HG02840 (cell line): Measurements from ENCODE around the gene TMEM163.
"Not testable (repeated sequence)": the region's sequence is repeated elsewhere in the genome, so short reads cannot be mapped to it uniquely, and the experiment has no call there.

ENCODE experiments used
- ATAC-seq: cut with Tn5 transposase; IDR thresholded peaks from one replicate; pipeline ENCODE4 v1.9.1; 2021; ENCODE audit warnings: mild to moderate bottlenecking, moderate library complexity, moderate number of reproducible peaks; ENCODE audit not compliant: unreplicated experiment, low FRiP score

Gene TMEM163

DNA sequence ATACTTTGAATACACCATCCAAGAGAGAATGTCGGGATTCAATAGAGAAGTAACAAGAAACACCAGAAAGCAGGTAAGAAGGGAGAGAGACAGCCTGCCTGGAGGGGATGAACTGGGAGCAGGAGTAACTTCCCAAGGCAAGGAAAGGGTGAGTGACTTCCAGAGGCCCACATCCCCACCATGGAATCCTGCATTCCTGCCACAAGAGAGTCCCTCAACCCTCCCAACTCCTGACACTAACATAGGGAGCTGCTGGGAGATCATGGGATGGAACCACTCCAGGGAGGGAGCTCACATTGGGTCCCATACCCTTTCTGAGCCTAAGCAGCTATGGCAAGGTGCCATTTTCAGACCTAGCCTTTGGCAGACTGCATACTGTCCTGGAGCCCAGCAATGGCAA, 5.5 kb upstream of the TMEM163 start:
- ATAC-seq = no peak

DNA sequence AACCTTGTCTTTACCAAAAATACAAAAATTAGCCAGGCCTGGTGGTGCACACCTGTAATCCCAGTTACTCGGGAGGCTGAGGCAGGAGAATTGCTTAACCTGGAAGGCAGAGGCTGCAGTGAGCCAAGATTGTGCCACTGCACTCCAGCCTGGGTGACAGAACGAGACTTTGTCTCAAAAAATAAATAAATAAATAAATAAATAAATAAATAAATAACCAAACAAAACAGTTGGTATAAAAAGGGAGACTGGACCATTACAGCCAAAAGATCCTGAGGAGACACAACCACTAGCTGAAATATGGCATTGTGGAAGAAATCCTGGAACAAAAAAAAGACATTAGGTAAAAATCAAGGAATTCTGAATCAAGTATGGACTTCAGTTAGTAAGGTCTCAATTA, 4.9 kb upstream of the TMEM163 start:
- ATAC-seq = not testable (repeated sequence)

DNA sequence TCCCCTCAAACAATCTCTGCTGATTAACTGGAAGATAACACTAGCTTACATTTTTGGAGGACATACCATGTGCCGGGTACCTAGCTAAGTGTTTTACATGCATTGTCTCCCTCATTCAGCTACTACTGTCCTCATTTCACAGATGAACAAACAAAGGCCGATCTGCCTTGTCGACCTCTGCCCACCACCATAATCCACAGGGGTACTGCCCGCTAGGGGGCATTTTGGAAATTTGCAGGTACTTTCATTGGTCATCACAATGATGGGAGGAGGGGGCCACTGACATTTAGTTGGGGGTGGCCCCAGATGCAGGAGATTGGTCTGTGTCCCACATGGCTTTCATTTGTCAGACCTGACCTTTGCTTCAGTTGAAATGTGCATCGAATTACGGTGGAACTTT, 3.9 kb upstream of the TMEM163 start:
- ATAC-seq = no peak

DNA sequence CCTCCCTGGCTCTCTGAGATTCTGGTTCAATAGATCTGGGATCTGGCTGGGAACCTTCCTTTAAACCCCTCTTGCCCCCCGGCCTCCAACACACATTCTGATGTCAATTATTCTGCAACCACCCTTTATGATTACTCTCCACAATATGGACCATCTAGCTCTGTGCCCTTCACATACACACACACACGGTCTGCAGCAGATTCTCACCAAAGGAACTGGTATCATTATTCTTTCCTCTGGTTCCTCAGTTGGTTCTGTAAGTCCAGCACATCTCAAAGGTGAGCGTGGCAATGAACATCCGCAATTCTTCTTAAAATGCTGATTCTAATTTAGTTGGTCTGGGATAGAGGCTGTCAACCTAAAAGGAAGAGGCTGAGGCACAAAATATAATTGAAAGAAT, 2.8 kb upstream of the TMEM163 start:
- ATAC-seq = no peak

DNA sequence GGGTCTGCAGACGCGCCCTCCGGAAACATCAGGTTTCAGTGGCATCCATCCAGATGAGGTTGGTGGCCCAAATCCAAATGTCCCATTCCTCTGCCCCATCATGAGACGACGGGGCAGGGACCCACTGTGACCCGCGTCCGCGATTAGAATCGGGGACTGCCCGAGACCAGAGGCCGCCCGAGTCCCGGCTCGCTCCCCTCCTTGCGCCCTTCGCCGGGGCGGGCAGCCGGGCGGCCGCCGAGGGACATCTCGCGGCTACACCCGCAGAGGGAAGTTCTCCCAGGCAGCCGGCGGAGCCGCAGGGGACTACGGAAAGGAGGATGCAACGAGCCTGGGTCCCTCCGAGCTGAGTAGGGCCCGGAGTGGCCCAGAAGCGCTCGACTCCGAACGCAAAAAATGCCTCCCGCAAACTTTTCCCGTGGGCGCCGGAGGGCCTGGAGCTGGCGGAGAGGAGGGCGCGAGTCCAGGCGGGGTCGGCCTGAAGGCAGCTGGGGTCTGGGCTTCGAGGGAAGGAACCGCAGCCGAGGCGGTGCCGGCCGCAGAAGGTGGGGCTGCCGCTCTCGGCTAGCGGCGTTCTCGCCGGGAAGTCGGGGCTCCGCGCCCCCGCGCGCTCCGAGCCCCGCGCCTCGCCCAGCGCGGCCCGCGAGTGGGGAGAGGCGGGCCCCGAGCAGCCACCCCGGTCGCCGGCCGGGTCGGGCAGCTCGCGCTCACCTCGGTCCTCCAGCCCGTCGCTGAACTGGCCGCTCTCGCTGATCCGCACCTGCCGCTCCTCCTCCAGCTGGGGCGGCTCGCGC, 580 bp downstream of the TMEM163 start:
- ATAC-seq = no peak

DNA sequence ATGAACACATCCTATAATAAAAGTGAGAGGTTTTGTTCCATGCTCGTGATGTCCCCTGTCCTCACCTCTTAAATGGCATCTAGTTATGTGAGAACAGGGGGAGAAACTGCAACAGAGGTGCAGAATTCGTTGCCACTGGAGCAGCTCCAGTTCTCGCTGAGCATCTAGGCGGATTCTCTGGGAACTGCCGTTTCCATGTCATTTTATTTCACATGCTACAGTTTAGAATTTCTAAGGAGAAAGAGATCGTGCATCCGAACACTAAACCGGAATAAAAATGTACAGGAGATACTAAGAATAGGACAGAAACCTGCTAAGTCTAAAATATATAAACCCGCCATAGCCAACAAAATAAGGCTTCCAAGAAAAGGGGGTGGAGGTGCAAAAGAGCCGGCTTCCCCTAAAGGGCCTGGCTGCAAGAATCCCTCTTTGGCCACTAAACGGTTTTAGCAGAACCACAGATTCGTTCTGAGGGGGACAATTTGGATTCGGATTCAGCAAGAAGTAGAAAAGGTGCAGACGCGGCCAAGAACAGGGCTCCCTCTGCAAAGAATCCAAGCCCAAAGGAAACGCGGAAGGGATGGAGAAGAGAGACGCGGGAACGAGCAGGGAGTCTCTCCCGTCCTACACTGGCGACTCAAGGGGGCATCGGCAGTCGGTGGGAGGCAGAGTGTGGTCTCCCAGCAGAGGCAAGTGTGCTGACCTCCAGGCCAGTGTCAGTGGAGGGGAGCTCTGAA, 1.3 kb downstream of the TMEM163 start:
- no peak for ATAC-seq

DNA sequence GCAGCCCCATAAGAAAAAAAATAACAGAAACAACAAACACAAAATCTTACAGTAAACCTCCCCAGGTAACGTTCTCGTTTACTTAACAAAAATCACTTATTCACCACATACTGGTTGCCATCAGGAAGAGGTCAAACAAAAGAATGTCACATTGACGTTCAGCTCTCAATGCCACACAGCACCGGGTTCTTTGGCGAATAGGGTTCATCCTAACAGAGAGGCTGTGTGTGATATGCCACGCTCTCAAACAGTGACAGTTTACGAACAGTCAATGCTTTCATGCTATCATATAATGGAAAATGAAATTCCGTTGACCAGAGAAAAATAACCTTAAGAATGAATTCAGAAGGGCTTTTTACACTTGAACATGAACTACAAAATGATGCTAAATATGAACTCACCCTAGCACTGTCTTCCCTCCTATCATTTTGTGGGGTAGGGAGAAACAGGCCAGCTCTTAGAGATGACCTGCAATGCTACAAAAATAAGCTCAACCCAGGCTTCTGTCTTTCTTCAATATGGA, 2.0 kb downstream of the TMEM163 start:
- no peak for ATAC-seq

DNA sequence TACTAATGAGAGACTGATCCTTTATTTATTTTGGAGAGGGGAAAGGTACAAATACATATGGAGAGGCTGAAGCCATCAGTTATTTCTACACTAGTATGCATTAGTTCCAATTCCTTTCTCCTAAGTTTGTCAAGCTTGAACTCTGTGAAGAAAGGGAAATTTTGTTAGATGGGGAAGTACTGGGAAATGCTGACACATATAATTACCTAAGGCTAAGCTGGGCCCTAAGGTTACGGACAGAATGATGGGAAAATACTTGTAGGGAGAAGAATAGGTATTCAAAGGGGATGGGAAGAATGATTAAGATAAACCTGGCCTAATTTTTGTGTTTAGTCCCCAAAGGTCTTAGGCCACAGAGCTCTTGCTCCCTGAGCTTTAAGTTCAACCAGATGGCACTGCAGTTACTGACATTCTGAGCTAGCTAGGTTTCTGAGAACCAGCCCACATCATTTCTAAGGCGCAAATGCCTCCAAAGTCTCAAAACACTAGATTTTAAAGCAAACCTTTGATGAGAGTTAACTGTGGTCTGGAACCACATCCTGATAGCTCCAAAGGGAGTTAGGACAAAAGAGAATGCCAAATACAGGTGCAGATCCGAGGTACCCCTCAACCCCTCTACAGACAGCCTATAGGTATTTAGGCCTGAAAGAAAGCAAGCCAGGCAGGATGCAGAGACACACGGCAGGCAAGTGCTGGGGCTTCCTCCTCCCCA, 2.7 kb downstream of the TMEM163 start:
- no peak for ATAC-seq

DNA sequence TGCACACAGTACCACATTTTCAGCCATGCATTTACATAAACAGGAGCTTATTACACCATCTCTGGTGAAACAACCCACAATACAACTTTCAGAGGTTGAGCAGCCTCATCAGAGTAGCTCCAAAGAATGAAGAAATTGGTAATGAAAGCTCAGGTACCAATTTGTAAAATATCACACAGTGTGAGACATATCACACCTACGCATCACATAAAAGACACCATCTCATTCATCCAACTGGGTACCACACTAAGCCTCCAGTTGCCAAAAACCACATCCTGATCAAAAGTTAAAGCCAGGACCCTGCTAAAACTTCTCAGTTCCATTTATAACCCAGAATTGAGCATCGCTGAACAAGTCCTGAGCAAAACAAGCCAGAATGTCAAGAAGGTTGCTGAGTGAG, 4.6 kb downstream of the TMEM163 start:
- no peak for ATAC-seq

DNA sequence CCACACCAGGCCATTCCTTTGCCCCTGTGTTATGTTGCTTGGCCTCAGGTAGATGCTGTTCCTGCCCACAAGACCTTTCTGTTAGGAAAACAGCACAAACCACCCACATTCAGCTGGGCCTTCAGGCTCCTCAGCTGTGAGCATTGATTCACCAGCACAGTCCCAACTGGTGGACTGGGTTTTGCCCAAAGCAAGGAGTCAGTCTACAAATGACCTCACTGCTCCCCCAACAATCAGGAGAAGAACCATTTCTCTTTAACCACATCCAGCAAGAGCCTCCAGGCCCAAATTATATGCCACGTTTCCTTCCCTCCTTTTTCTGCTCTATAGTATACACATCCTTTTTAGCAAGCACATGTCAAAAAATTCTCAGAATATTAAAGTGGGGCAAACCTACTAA, 5.2 kb downstream of the TMEM163 start:
- no peak for ATAC-seq

DNA sequence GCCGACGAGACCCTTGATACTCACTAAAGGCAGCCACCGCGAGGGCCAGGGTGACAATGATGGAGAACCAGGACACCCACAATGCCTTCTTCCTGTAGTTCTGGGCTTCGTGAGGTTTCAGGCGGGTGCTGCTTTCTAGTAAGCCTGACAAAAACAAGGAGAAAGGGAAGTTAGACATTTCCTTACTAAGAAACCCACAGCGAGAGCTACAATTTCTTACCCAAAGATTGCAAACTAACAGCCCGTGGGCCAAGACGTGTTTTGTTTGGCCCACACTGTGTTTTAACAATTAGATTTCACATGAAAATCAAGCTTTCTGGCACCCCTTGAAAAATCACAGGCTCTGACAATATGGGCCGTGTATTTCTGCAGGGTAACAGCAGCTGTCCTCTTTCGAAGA, 5.6 kb downstream of the TMEM163 start:
- ATAC-seq = no peak

DNA sequence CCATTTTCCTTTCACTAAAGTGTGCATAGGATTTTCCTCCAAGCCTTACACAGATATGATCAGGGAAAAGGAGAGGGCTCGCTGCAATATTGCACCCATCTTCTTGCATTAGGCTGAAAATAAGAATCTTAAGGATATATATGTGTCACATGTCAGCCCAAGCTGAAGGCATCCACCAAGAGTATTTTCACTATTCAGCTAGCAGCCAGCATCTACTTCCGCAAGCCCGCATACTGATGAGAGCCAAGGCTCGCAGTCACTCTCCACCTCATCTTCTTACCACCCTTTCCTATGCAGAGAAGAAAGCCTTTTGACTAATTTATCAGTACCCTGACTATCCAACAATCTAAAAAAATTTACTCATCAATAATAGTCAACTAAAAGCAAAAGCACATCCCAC, 6.1 kb downstream of the TMEM163 start:
- no peak for ATAC-seq

DNA sequence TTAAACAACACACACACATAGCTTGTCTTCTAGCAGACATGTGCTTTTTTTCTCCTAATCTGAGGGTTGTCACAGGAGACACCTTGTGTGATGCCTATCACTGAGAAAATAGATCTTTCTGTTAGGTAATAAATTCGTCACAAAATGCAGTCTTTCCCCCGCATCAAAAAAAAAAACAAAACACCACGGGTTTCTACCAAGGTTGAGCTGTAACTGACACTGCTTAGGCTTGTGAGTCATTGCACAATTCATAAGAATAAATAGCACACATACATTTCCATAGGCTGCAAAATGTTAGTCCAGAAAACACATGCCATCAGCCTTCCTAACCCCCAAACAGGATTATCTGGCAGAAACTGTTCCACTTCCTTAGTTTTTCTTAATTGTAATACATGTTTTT, 6.5 kb downstream of the TMEM163 start:
- ATAC-seq = no peak

DNA sequence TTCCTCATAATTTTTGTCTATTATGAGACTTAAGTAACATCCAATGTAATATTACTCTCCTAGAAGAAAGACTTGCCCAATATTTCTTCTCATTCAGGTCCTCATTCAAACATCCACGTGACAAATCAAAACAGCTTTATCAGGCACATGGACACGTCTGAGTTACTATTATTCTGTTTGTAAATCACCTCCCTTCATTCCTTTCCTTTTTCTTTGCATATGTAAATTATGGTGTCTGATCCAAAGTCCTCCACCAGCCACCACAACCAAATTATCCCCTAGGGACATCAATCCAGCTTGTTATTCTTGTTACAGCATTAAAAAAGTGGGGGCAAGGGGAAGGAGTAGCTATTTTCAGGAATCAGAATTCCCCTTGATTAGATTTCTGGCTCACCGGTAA, 7.1 kb downstream of the TMEM163 start:
- no peak for ATAC-seq

DNA sequence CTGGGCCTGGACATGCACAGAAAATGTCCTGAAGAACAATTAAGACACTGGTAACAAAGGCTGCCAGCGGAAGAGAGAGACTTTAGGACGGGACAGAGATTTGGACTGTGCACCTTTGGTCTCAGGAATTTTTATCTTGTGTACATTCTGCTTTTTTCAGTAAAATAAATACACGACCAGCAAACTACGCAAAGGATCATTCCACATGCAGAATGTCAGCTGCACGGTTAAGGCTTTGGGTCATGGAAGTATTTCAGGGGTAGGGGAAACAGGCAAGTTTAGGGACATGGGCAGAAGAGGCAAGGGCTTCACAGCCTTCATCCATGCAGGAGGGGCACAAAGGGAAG, 11.5 kb downstream of the TMEM163 start:
- ATAC-seq = no peak

DNA sequence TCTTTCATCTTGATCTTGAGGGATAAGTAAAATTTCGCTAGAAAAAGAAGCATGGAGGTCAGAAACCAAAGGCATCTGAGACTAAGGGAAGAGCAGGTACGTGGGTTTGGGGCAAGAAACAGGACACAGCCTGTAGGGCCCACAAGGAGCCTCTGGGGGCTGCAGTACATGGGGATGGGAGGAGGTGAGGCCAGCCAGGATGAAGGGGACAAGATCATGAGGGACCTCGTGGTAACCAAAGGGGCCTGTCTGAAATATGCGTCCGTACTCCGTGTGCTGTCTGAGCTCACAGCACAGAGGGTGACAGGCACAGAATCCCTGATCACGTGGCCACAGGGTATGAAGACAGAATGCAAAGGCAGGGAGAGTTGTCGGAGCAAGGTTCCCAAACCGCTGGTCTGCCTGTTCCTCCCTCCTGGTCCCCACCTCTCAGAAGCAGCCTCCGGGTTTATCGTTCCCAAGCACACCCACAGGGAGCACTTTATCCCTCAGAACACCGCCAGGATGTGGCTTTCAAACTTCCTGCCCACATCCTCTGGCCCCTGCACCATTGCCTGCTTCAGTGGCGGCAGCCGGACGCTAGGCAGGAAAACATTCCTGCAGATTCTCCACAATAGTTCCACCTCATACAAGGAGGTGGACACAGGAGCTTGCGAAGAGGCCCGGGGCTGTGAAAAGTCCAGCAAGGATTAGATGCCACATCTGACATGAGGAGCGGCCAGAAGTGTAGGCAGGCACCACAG, 12.0 kb downstream of the TMEM163 start:
- ATAC-seq = no peak

DNA sequence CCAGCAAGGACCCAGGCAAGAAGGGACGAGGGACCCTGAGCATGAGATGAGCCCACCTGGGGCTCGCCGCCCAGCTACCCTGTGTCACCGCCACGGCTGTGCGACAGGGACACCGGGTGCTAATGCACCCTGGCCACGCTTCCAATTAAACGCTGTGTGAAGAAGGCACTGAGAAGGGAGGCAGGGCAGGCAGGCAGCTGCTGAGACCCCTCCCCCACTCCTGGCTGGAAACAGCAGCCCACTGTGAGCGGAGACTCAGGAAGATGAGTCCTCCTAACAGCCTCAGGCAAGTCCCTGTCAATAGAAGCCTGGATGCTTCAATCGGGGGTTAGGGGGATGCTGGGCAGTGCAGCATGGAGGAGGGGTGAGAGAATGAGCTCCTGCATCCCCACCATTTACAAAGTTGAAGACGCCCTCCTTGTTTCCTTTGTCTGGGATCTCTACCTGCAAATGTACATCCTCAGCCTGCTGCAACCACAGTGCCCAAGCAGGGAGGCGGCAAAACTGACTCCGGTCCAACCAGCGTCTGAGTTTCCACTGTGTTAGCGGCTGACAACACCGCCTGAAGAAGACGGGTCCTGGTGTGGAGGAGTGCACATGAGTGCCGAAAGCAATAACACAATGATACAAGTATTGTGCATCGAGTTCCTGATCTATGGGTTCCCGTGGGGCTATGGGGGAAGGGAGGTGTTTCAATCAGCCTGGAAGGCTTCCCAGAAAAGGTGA, 12.8 kb downstream of the TMEM163 start:
- ATAC-seq = no peak

DNA sequence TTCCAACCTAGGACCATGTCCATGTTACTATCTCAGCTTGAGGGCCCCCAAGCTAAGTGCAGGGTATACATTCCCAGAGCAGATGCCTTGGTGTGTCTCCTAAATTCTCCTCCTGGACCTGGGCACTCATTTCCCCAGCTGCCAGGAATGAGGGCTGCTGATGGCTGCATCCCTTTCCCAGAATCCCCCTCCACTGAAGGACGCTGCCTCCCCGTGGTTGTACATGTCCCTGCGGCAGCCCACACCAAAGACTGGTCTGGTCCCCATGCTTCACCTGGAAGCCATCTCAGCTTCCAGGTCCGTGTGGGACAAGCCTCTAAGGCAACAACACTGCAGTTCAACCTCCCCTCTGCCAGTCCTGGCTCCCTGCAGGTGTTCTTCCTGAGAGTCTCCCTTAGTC, 14.6 kb downstream of the TMEM163 start:
- ATAC-seq = no peak

DNA sequence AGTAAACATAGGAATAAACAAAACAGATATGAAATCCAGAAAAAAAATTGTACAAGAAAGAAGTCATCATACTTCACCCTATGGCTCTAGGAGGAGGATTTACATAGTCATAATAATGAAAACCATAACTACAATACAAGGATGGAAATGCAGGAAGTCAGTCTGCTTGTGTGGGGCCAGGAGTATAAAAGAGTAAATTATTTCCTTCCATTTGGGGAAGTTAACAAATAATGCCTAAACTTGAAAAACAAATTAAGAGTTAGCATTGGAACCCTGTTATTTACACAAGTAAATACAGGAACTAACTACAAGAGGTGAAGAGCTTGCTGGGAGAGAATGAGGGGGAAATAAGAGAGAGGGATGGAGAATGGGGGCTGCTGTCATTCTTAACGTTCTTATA, 15.4 kb downstream of the TMEM163 start:
- no peak for ATAC-seq

DNA sequence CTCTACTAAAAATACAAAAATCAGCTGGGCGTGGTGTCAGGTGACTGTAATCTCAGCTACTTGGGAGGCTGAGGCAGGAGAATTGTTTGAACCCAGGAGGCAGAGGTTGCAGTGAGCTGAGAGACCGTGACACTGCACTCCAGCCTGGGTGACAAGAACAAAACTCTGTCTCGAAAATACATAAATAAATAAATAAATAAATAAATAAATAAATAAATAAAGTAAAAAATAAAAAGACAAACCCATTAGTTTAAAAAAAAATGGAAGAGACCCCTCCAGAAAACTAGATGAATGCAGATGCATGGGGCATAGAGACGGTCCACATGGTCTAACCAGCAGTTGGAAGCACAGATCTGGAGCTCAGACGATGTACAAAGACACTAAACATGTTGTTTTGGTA, 18.1 kb downstream of the TMEM163 start:
- no peak for ATAC-seq
